HG03342 (cell line): Measurements from ENCODE around the gene TIGD1.
"Not testable (repeated sequence)": the region's sequence is repeated elsewhere in the genome, so short reads cannot be mapped to it uniquely, and the experiment has no call there.

ENCODE experiments used
- ATAC-seq: cut with Tn5 transposase; IDR thresholded peaks from one replicate; pipeline ENCODE4 v1.9.1; 2021; ENCODE audit warnings: mild to moderate bottlenecking, moderate library complexity; ENCODE audit not compliant: unreplicated experiment

Gene TIGD1

GRCh38 chr2:232571026-232571474 is 20.7 kb upstream of the TIGD1 start:
- no peak for ATAC-seq

- ATAC-seq = not testable (repeated sequence)
Observed at GRCh38 chr2:232570481-232570880, 20.1 kb upstream of the TIGD1 start.

GRCh38 chr2:232569541-232569940 is 19.2 kb upstream of the TIGD1 start:
- ATAC-seq = no peak

GRCh38 chr2:232568161-232568560 is 17.8 kb upstream of the TIGD1 start:
- ATAC-seq = no peak

- ATAC-seq = no peak
Observed at GRCh38 chr2:232567721-232568120, 17.4 kb upstream of the TIGD1 start.

- ATAC-seq = no peak
Observed at GRCh38 chr2:232563580-232563979, 13.2 kb upstream of the TIGD1 start.

- ATAC-seq = no peak
Observed at GRCh38 chr2:232562515-232563151, 12.3 kb upstream of the TIGD1 start.

- ATAC-seq = no peak
Observed at GRCh38 chr2:232556426-232556825, 6.1 kb upstream of the TIGD1 start.

GRCh38 chr2:232551776-232552175 is 1.4 kb upstream of the TIGD1 start:
- ATAC-seq = no peak

GRCh38 chr2:232551250-232551638 is 887 bp upstream of the TIGD1 start:
- ATAC-seq = no peak

GRCh38 chr2:232549655-232550353 is 553 bp downstream of the TIGD1 start:
- no peak for ATAC-seq

- no peak for ATAC-seq
Observed at GRCh38 chr2:232547991-232548390, 2.4 kb downstream of the TIGD1 start.

- ATAC-seq = no peak
Observed at GRCh38 chr2:232545511-232546375, 4.6 kb downstream of the TIGD1 start.

- ATAC-seq = no peak
Observed at GRCh38 chr2:232544674-232545073, 5.7 kb downstream of the TIGD1 start.

GRCh38 chr2:232543928-232544631 is 6.3 kb downstream of the TIGD1 start:
- no peak for ATAC-seq

- no peak for ATAC-seq
Observed at GRCh38 chr2:232543491-232543890, 6.9 kb downstream of the TIGD1 start.

GRCh38 chr2:232542715-232543467 is 7.5 kb downstream of the TIGD1 start:
- no peak for ATAC-seq

GRCh38 chr2:232541961-232542714 is 8.2 kb downstream of the TIGD1 start:
- ATAC-seq = no peak

GRCh38 chr2:232541195-232541960 is 9.0 kb downstream of the TIGD1 start:
- ATAC-seq = no peak
